ENCODE data around the gene LYRM9. TPM values are rescaled to one million over a fixed set of nuclear protein-coding genes. Genes with fewer than 3 reads are reported as not detected.
"Not testable (repeated sequence)": the region's sequence is repeated elsewhere in the genome, so short reads cannot be mapped to it uniquely, and the experiment has no call there.

Gene LYRM9
- total and polyA plus RNA-seq, 8 donors = 5.1 to 22.9 (median 16.7) TPM

- no peaks in the 10 kb centered on the region for H3K36me3 ChIP-seq
- intact Hi-C loops (cut with DNase I) = no loop called here
- peak overlapping the region in 1 of 2 donors; percentile 18 for H3K27ac ChIP-seq
- peaks cover 3 to 19% of the 10 kb centered on the region in 2 donors for H3K4me1 ChIP-seq
- ATAC-seq = peak; percentile 57
- no peak overlapping the region for H3K4me3 ChIP-seq
- no peaks in the 10 kb centered on the region for H3K27me3 ChIP-seq
- no peaks in the 10 kb centered on the region for H3K9me3 ChIP-seq
- TF ChIP-seq CTCF (IDR thresholded peaks at IDR 0.05) = no peak
- DNase-seq = peak in 2 of 4 donors; percentile 38 to 39
Observed at GRCh38 chr17:27888945-27889344, 4.2 kb downstream of the LYRM9 start.

- intact Hi-C loops (cut with DNase I) = no loop called here
- H3K27ac ChIP-seq = no peak overlapping the region
- no peak for ATAC-seq
Observed at GRCh38 chr17:27888067-27888466, 5.1 kb downstream of the LYRM9 start.

GRCh38 chr17:27886348-27886906 lies 6.7 kb downstream of the LYRM9 start:
- H3K4me3 ChIP-seq; H3K4me1 ChIP-seq; intact Hi-C loops (cut with DNase I); H3K27ac ChIP-seq; H3K27me3 ChIP-seq; DNase-seq; H3K9me3 ChIP-seq; ATAC-seq; H3K36me3 ChIP-seq: not testable (repeated sequence)

More at GRCh38 chr17:27888067-27888466, 5.1 kb downstream of the LYRM9 start:
- no peak overlapping the region for H3K4me3 ChIP-seq
- H3K36me3 ChIP-seq = no peaks in the 10 kb centered on the region
- no peak for TF ChIP-seq CTCF (IDR thresholded peaks at IDR 0.05)
- no peaks in the 10 kb centered on the region for H3K9me3 ChIP-seq
- no peaks in the 10 kb centered on the region for H3K27me3 ChIP-seq
- peaks cover 0 to 12% of the 10 kb centered on the region in 2 donors for H3K4me1 ChIP-seq
- DNase-seq = no peak

- Histone ChIP-seq H3K4me3 (no peak overlapping the region), H3K9me3 (no peaks in the 10 kb centered on the region), H3K27me3 (no peaks in the 10 kb centered on the region), H3K27ac (no peak overlapping the region), H3K36me3 (no peaks in the 10 kb centered on the region), H3K4me1 (no peaks in the 10 kb centered on the region)
- no peak for TF ChIP-seq CTCF (IDR thresholded peaks at IDR 0.05)
- ATAC-seq = no peak
- intact Hi-C loops (cut with DNase I) = loop anchor here in 1 of 2 donors (5.0 kb wide), 2 partner anchors 75 to 120 kb away; no protein-coding TSS in a partner anchor
- no peak for DNase-seq
Observed at GRCh38 chr17:27882162-27882840, 10.9 kb downstream of the LYRM9 start.

- no peaks in the 10 kb centered on the region for H3K9me3 ChIP-seq
- DNase-seq (peak; percentile 36 to 79 (median 68)), ATAC-seq (peak; percentile 98)
- no peaks in the 10 kb centered on the region for H3K27me3 ChIP-seq
- no peak overlapping the region for H3K4me3 ChIP-seq
- H3K36me3 ChIP-seq = no peaks in the 10 kb centered on the region
- H3K27ac ChIP-seq = no peak overlapping the region
- peak; percentile 70 to 85 for TF ChIP-seq CTCF (IDR thresholded peaks at IDR 0.05)
- no peaks in the 10 kb centered on the region for H3K4me1 ChIP-seq
- intact Hi-C loops (cut with DNase I) = loop anchor here in 1 of 2 donors (5.0 to 10.0 kb wide), 3 partner anchors 73 to 215 kb away; no protein-coding TSS in a partner anchor
Observed at GRCh38 chr17:27879987-27880608, 13.1 kb downstream of the LYRM9 start.
